HG02840 (cell line): ENCODE results near the gene SETBP1.
A peak's percentile ranks its signal among the peaks of the same experiment; 100 is the strongest.

ENCODE experiments used
- ATAC-seq: cut with Tn5 transposase; IDR thresholded peaks from one replicate; pipeline ENCODE4 v1.9.1; 2021; ENCODE audit warnings: mild to moderate bottlenecking, moderate library complexity, moderate number of reproducible peaks; ENCODE audit not compliant: unreplicated experiment, low FRiP score

SETBP1 gene

GRCh38 chr18:44678725-44679055, 2.0 kb upstream of the SETBP1 start:
- no peak for ATAC-seq

- ATAC-seq, result peak; percentile 92
Observed at GRCh38 chr18:44679056-44679913, 1.4 kb upstream of the SETBP1 start.

GRCh38 chr18:44679914-44680272, 795 bp upstream of the SETBP1 start:
- ATAC-seq, result no peak

GRCh38 chr18:44681076-44681970, 635 bp downstream of the SETBP1 start:
- no peak for ATAC-seq

- ATAC-seq, result no peak
Observed at GRCh38 chr18:44682201-44682870, 1.6 kb downstream of the SETBP1 start.

GRCh38 chr18:44682871-44683221, 2.2 kb downstream of the SETBP1 start:
- ATAC-seq, result no peak

GRCh38 chr18:44683556-44683955, 2.9 kb downstream of the SETBP1 start:
- ATAC-seq, result no peak

GRCh38 chr18:44685296-44685695, 4.6 kb downstream of the SETBP1 start:
- ATAC-seq, result no peak

- ATAC-seq, result no peak
Observed at GRCh38 chr18:44686156-44686555, 5.5 kb downstream of the SETBP1 start.

GRCh38 chr18:44687421-44687820, 6.7 kb downstream of the SETBP1 start:
- ATAC-seq, result no peak

GRCh38 chr18:44689736-44690135, 9.0 kb downstream of the SETBP1 start:
- no peak for ATAC-seq

- ATAC-seq, result no peak
Observed at GRCh38 chr18:44691148-44691925, 10.6 kb downstream of the SETBP1 start.

- no peak for ATAC-seq
Observed at GRCh38 chr18:44693030-44693784, 12.5 kb downstream of the SETBP1 start.

- no peak for ATAC-seq
Observed at GRCh38 chr18:44695503-44695902, 14.8 kb downstream of the SETBP1 start.

- ATAC-seq, result no peak
Observed at GRCh38 chr18:44696892-44697291, 16.2 kb downstream of the SETBP1 start.

GRCh38 chr18:44697315-44697714, 16.6 kb downstream of the SETBP1 start:
- ATAC-seq, result no peak

- ATAC-seq, result no peak
Observed at GRCh38 chr18:44698518-44698917, 17.8 kb downstream of the SETBP1 start.

- ATAC-seq, result no peak
Observed at GRCh38 chr18:44699572-44700261, 19.0 kb downstream of the SETBP1 start.

- no peak for ATAC-seq
Observed at GRCh38 chr18:44700652-44701051, 20.0 kb downstream of the SETBP1 start.
